Suprapubic skin (tissue), 4 donors: Measurements from ENCODE around the gene SLC8A1.

Source experiments
- POLR2A ChIP-seq, 2 donors: fragments of 450-650 bp; IDR thresholded peaks; one replicate each; pipeline ENCODE4 v1.6.1; 2017; ENCODE audit warnings: antibody characterized with exemption in 2 of 2, mild to moderate bottlenecking in 2 of 2, moderate library complexity in 2 of 2
- POLR2AphosphoS5 ChIP-seq, 3 donors: sonication (generic); formaldehyde crosslinking; IDR thresholded peaks; one replicate each; pipeline ENCODE4 v1.6.1; 2017; ENCODE audit warnings: antibody characterized with exemption in 3 of 3
- TF ChIP-seq, protein P1 (sequence below), 2 donors: fragments of 200-600 bp in 1 of 2; fragments of 450-650 bp in 1 of 2; sonication (generic) in 1 of 2; IDR thresholded peaks; one replicate each; pipeline ENCODE4 v1.5.1; 2016 to 2019; ENCODE audit warnings: antibody characterized with exemption in 2 of 2, mild to moderate bottlenecking in 1 of 2, moderate library complexity in 1 of 2

- TF ChIP-seq, protein P1, sequence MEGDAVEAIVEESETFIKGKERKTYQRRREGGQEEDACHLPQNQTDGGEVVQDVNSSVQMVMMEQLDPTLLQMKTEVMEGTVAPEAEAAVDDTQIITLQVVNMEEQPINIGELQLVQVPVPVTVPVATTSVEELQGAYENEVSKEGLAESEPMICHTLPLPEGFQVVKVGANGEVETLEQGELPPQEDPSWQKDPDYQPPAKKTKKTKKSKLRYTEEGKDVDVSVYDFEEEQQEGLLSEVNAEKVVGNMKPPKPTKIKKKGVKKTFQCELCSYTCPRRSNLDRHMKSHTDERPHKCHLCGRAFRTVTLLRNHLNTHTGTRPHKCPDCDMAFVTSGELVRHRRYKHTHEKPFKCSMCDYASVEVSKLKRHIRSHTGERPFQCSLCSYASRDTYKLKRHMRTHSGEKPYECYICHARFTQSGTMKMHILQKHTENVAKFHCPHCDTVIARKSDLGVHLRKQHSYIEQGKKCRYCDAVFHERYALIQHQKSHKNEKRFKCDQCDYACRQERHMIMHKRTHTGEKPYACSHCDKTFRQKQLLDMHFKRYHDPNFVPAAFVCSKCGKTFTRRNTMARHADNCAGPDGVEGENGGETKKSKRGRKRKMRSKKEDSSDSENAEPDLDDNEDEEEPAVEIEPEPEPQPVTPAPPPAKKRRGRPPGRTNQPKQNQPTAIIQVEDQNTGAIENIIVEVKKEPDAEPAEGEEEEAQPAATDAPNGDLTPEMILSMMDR (IDR thresholded peaks at IDR 0.05), result no peak
- TF ChIP-seq POLR2A (IDR thresholded peaks at IDR 0.05) (no peak), POLR2AphosphoS5 (IDR thresholded peaks at IDR 0.05) (no peak)
Measured at GRCh38 chr2:40147360-40147759, 304.5 kb downstream of the SLC8A1 start.
